Measurements from ENCODE around the gene JCHAIN. TPM values are rescaled to one million over a fixed set of nuclear protein-coding genes. Genes with fewer than 3 reads are reported as not detected.
A peak's percentile ranks its signal among the peaks of the same experiment; 100 is the strongest.

The JCHAIN gene
- total RNA-seq (100 to 1,000 TPM in 1 of 5 experiments, 10 to 100 TPM in 1, not detected in 3; 71.5 to 223 TPM), polyA plus RNA-seq (1 to 10 TPM in 1 of 2 donors, under 1 TPM in 1; 0.81 to 2.3 TPM), total RNA-seq (not detected)

GRCh38 chr4:70666369-70666768 lies at the start of gene JCHAIN:
JCHAIN (minus strand) TSS chr4:70666508; CDS start chr4:70666490, 18 bp downstream.
- no peak within 1 kb of the TSS for H3K4me3 Mint-ChIP-seq
- H3K36me3 Mint-ChIP-seq, result no peaks in the 10 kb centered on the region
- CTCF ChIA-PET, result interaction anchor here (1.0 kb wide), 1 partner anchor 12 kb away, joined by 3 read pairs; no protein-coding TSS in a partner anchor
- POLR2A ChIA-PET, result no interaction called here
- H3K27ac Mint-ChIP-seq, result no peak within 1 kb of the TSS
- Histone ChIP-seq H3K4me1 (ENCODE audit: control insufficient read depth in 2 of 2, insufficient read depth in 2 of 2, low read length in 2 of 2) (no peaks in the 10 kb centered on the region), H3K27ac (ENCODE audit: low read depth, low read length) (no peak within 1 kb of the TSS), H3K9me3 (ENCODE audit: control insufficient read depth in 2 of 3, low read length in 3 of 3) (no peaks in the 10 kb centered on the region), H3K27me3 (ENCODE audit: control insufficient read depth in 2 of 2, insufficient read depth in 2 of 2, low read length in 2 of 2) (no peaks in the 10 kb centered on the region), H3K4me3 (ENCODE audit: low read length) (no peak within 1 kb of the TSS), H3K36me3 (ENCODE audit: control insufficient read depth in 2 of 3, insufficient read depth in 3 of 3, low read length in 3 of 3) (no peaks in the 10 kb centered on the region)
- peaks cover 0 to 1% (median 0%) of the 10 kb centered on the region in 11 donors for H3K9me3 Mint-ChIP-seq
- no peak for ATAC-seq
- H3K27me3 Mint-ChIP-seq, result peaks cover 0 to 27% (median 4%) of the 10 kb centered on the region in 5 donors
- no peak for DNase-seq
- peaks cover 0 to 10% (median 0%) of the 10 kb centered on the region in 7 donors for H3K4me1 Mint-ChIP-seq
- intact Hi-C loops (cut with micrococcal nuclease), result no loop called here

GRCh38 chr4:70715097-70715496 lies 48.8 kb upstream of the JCHAIN start:
- Histone ChIP-seq H3K27me3 (ENCODE audit: control insufficient read depth in 2 of 2, insufficient read depth in 2 of 2, low read length in 2 of 2) (no peaks in the 10 kb centered on the region), H3K9me3 (ENCODE audit: control insufficient read depth in 2 of 3, low read length in 3 of 3) (no peaks in the 10 kb centered on the region), H3K27ac (ENCODE audit: low read depth, low read length) (no peak overlapping the region), H3K36me3 (ENCODE audit: control insufficient read depth in 2 of 3, insufficient read depth in 3 of 3, low read length in 3 of 3) (no peaks in the 10 kb centered on the region), H3K4me1 (ENCODE audit: control insufficient read depth in 2 of 2, insufficient read depth in 2 of 2, low read length in 2 of 2) (peaks cover 0 to 7% of the 10 kb centered on the region in 2 donors), H3K4me3 (ENCODE audit: low read length) (no peak overlapping the region)
- CTCF ChIA-PET, result interaction anchor here (1.0 to 1.7 kb wide), 2 partner anchors 8 to 9 kb away, joined by 3 to 5 read pairs; no protein-coding TSS in a partner anchor
- DNase-seq (no peak), ATAC-seq (peak; percentile 37)
- intact Hi-C loops (cut with micrococcal nuclease), result no loop called here
- Mint-ChIP-seq H3K9me3 (no peaks in the 10 kb centered on the region), H3K4me3 (no peak overlapping the region), H3K27me3 (no peaks in the 10 kb centered on the region), H3K27ac (peak overlapping the region in 1 of 9 donors; percentile 14), H3K36me3 (no peaks in the 10 kb centered on the region), H3K4me1 (peaks cover 18 to 47% (median 33%) of the 10 kb centered on the region in 7 donors)
- POLR2A ChIA-PET, result interaction anchor here (0.5 to 2.1 kb wide), 3 partner anchors 9 to 19 kb away, joined by 4 to 13 read pairs (median 5); no protein-coding TSS in a partner anchor

GRCh38 chr4:70714079-70714887 lies 48.0 kb upstream of the JCHAIN start:
- Histone ChIP-seq H3K27me3 (ENCODE audit: control insufficient read depth in 2 of 2, insufficient read depth in 2 of 2, low read length in 2 of 2) (no peaks in the 10 kb centered on the region), H3K4me3 (ENCODE audit: low read length) (no peak overlapping the region), H3K4me1 (ENCODE audit: control insufficient read depth in 2 of 2, insufficient read depth in 2 of 2, low read length in 2 of 2) (peaks cover 0 to 14% of the 10 kb centered on the region in 2 donors), H3K9me3 (ENCODE audit: control insufficient read depth in 2 of 3, low read length in 3 of 3) (no peaks in the 10 kb centered on the region), H3K36me3 (ENCODE audit: control insufficient read depth in 2 of 3, insufficient read depth in 3 of 3, low read length in 3 of 3) (no peaks in the 10 kb centered on the region), H3K27ac (ENCODE audit: low read depth, low read length) (no peak overlapping the region)
- H3K36me3 Mint-ChIP-seq, result no peaks in the 10 kb centered on the region
- CTCF ChIA-PET, result interaction anchor here (0.5 to 1.7 kb wide), 3 partner anchors 8 to 35 kb away, joined by 3 to 5 read pairs (median 3); no protein-coding TSS in a partner anchor
- no peak for DNase-seq
- H3K9me3 Mint-ChIP-seq, result no peaks in the 10 kb centered on the region
- ATAC-seq, result peak; percentile 59
- no peaks in the 10 kb centered on the region for H3K27me3 Mint-ChIP-seq
- H3K4me3 Mint-ChIP-seq, result peak overlapping the region in 3 of 10 donors; percentile 16 to 42 (median 23)
- H3K4me1 Mint-ChIP-seq, result peaks cover 22 to 54% (median 41%) of the 10 kb centered on the region in 7 donors
- intact Hi-C loops (cut with micrococcal nuclease), result loop anchor here in 1 of 2 donors (1.0 kb wide), 1 partner anchor 8 kb away; no protein-coding TSS in a partner anchor
- H3K27ac Mint-ChIP-seq, result peak overlapping the region in 3 of 9 donors; percentile 14 to 39 (median 16)
- POLR2A ChIA-PET, result interaction anchor here (0.5 to 2.1 kb wide), 3 partner anchors 8 to 20 kb away, joined by 4 to 13 read pairs (median 5); no protein-coding TSS in a partner anchor

- no peaks in the 10 kb centered on the region for H3K36me3 Mint-ChIP-seq
- Histone ChIP-seq H3K4me3 (ENCODE audit: low read length) (no peak overlapping the region), H3K4me1 (ENCODE audit: control insufficient read depth in 2 of 2, insufficient read depth in 2 of 2, low read length in 2 of 2) (peaks cover 0 to 14% of the 10 kb centered on the region in 2 donors), H3K36me3 (ENCODE audit: control insufficient read depth in 2 of 3, insufficient read depth in 3 of 3, low read length in 3 of 3) (no peaks in the 10 kb centered on the region), H3K27me3 (ENCODE audit: control insufficient read depth in 2 of 2, insufficient read depth in 2 of 2, low read length in 2 of 2) (no peaks in the 10 kb centered on the region), H3K9me3 (ENCODE audit: control insufficient read depth in 2 of 3, low read length in 3 of 3) (no peaks in the 10 kb centered on the region), H3K27ac (ENCODE audit: low read depth, low read length) (no peak overlapping the region)
- peak overlapping the region in 4 of 10 donors; percentile 16 to 42 (median 28) for H3K4me3 Mint-ChIP-seq
- DNase-seq, result no peak
- no peaks in the 10 kb centered on the region for H3K9me3 Mint-ChIP-seq
- ChIA-PET CTCF (interaction anchor here (0.6 kb wide), 1 partner anchor 214 kb away, joined by 3 read pairs; no protein-coding TSS in a partner anchor), POLR2A (interaction anchor here (1.9 kb wide), 1 partner anchor 8 kb away, joined by 11 read pairs; the partner anchor contains the start of gene RUFY3)
- ATAC-seq, result peak; percentile 76
- H3K27me3 Mint-ChIP-seq, result no peaks in the 10 kb centered on the region
- intact Hi-C loops (cut with micrococcal nuclease), result loop anchor here in 1 of 2 donors (1.0 kb wide), 2 partner anchors 7 to 12 kb away; no protein-coding TSS in a partner anchor
- peak overlapping the region in 3 of 9 donors; percentile 14 to 28 (median 16) for H3K27ac Mint-ChIP-seq
- H3K4me1 Mint-ChIP-seq, result peaks cover 22 to 60% (median 44%) of the 10 kb centered on the region in 7 donors
Observed at GRCh38 chr4:70713453-70714078, 47.3 kb upstream of the JCHAIN start.

- DNase-seq (no peak), ATAC-seq (no peak)
- no peak overlapping the region for H3K4me3 ChIP-seq (ENCODE audit: low read length)
- CTCF ChIA-PET, result interaction anchor here (0.6 kb wide), 1 partner anchor 24 kb away, joined by 3 read pairs; the partner anchor contains the start of gene UTP3
- no peaks in the 10 kb centered on the region for H3K27me3 Mint-ChIP-seq
- H3K27ac ChIP-seq (ENCODE audit: low read depth, low read length), result no peak overlapping the region
- no peaks in the 10 kb centered on the region for H3K9me3 Mint-ChIP-seq
- H3K36me3 Mint-ChIP-seq, result no peaks in the 10 kb centered on the region
- peak overlapping the region in 1 of 9 donors; percentile 28 for H3K27ac Mint-ChIP-seq
- no peaks in the 10 kb centered on the region for H3K36me3 ChIP-seq (ENCODE audit: control insufficient read depth in 2 of 3, insufficient read depth in 3 of 3, low read length in 3 of 3)
- H3K4me1 Mint-ChIP-seq, result peaks cover 22 to 60% (median 44%) of the 10 kb centered on the region in 7 donors
- no peaks in the 10 kb centered on the region for H3K27me3 ChIP-seq (ENCODE audit: control insufficient read depth in 2 of 2, insufficient read depth in 2 of 2, low read length in 2 of 2)
- peak overlapping the region in 4 of 10 donors; percentile 10 to 58 (median 28) for H3K4me3 Mint-ChIP-seq
- POLR2A ChIA-PET, result interaction anchor here (1.2 to 1.9 kb wide), 3 partner anchors 9 to 22 kb away, joined by 4 to 11 read pairs (median 5); partner anchors contain the start of gene RUFY3
- H3K9me3 ChIP-seq (ENCODE audit: control insufficient read depth in 2 of 3, low read length in 3 of 3), result no peaks in the 10 kb centered on the region
- intact Hi-C loops (cut with micrococcal nuclease), result loop anchor here in 1 of 2 donors (1.0 kb wide), 2 partner anchors 9 to 12 kb away; no protein-coding TSS in a partner anchor
- H3K4me1 ChIP-seq (ENCODE audit: control insufficient read depth in 2 of 2, insufficient read depth in 2 of 2, low read length in 2 of 2), result peaks cover 0 to 14% of the 10 kb centered on the region in 2 donors
Observed at GRCh38 chr4:70712604-70713452, 46.5 kb upstream of the JCHAIN start.
